GM21825 (cell line): Measurements from ENCODE around the gene DIO3.
"Not testable (repeated sequence)": the region's sequence is repeated elsewhere in the genome, so short reads cannot be mapped to it uniquely, and the experiment has no call there.

Experiments used
- ATAC-seq: cut with Tn5 transposase; IDR thresholded peaks from one replicate; pipeline ENCODE4 v1.9.1; 2021; ENCODE audit warnings: mild to moderate bottlenecking, moderate library complexity; ENCODE audit not compliant: unreplicated experiment

The DIO3 gene

DNA sequence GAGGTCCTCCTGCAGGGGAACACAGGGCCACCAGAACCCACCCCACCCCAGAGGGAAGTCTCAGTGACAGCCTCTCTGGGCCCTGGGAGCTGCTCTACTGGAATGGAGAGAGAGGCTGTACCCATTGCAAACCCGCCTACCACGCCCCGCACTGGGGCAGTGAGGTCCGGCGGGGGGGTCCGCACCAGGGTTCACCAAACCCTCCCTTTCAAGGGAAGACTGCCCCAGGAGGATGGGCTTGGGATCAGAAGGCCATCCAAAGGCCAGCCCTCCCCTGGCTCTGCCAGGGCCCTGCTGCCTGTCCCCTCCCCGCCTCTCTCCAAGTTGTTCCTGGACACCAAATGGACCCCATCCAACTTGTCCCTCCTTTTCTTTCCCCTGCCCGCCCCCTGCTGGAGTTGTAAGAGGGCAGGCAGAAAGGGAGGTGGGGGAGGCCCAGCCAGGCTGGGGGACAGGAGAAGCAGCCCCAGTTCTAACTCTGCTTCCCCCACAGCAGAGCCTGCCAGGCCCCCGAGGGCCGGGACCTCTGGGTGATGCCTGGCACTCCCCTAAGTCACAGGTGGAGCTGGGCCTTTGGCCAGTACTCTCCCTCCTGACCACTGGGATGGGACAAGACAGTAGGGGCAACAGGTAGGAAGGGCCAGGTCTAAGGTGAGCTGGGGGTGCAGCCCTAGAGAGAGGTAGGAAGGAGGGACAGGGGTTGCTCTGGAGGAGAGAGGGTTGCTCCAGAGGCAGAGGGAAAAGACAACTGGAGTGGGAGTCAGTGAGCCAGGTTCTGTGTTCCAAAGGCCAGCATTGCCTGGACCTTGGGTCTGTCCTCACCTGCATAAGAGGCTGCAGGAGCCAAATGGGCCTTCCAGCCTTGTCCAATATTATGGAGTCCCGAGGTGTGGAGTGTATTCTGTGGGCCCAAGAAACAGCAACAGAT is 3.2 kb upstream of the DIO3 start:
- ATAC-seq, result no peak

GRCh38 chr14:101558739-101559240 is 2.5 kb upstream of the DIO3 start:
- no peak for ATAC-seq

DNA sequence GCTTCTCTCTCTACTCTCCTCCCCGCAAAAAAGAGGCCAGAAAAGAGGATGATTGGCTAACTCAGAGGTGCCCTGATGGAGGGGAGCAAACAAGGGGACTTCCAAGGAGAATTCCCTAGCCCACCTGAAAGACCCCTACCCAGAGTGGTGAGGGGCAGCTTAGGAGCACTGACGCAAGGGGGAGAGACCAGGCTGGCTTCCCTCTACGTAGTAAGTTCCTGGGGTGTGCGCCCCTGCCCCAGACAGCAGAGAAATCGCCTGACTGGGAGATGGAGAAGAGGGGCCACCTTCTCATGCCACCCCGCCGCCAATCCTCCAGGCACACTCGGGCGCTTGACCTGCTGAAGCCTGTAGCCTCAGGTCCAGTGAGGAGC is 2.1 kb upstream of the DIO3 start:
- ATAC-seq, result no peak

- no peak for ATAC-seq
These were observed 1.4 kb upstream of the DIO3 start for GRCh38 chr14:101559624-101560533.

GRCh38 chr14:101560534-101561113 is 671 bp upstream of the DIO3 start:
- no peak for ATAC-seq

DNA sequence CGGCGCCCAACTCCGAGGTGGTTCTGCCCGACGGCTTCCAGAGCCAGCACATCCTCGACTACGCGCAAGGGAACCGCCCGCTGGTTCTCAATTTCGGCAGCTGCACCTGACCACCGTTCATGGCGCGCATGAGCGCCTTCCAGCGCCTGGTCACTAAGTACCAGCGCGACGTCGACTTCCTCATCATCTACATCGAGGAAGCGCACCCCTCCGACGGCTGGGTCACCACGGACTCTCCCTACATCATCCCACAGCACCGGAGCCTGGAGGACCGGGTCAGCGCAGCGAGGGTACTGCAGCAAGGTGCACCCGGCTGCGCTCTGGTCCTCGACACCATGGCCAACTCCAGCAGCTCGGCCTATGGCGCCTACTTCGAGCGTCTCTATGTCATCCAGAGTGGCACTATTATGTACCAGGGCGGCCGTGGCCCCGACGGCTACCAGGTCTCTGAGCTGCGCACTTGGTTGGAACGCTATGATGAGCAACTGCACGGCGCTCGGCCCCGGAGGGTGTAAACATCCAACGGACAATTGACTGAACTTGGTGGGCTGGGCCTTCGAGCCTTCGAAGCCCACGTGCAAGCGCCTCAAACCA is 699 bp downstream of the DIO3 start:
- no peak for ATAC-seq

DNA sequence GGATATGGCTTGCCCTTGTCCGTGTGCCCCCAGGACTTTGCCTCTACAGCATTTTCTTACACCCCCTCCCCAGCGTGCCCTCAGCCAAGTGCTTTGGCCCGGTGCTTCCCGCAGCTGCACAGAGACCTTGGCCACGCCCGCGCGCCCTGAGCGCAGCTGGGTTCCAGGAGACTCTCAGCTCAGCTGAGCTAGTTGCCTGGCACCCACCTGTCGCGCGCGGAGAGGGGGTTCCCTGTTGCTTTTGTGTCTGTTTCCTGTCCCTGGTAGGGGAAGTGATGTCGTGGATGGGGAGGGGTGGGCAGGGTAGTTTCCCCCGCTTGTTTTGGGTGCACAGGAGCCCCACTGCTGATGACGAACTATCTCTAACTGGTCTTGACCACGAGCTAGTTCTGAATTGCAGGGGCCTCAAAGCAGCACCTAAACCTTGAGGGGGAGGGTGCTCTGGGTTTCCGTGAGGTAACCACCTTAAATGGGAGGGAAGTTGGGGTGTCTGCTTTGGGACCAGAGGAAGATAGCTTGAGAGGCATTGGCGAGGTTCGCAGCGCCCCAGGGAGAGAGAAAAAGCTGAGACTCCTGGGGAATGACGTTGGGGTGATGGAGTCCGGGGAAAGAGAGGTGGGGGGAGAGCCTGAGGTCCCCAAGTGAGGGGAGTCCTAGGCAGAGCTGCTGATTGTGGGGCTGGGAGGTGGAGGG is 1.5 kb downstream of the DIO3 start:
- ATAC-seq, result no peak

DNA sequence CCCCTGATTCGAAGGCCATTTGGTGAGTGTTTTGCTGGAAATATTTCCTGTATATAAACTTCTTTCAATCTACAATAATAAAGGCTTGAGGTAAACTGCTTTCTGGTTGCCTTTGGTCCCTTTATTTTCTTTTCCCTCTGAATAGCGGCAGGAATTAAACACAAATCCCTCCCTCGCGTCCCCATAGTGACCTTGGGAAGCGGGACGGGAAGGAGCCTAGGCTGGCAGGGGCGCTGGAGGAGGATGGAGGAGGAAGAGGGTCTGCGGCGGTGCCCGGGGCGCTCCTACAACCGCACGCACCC is 2.0 kb downstream of the DIO3 start:
- ATAC-seq, result no peak

DNA sequence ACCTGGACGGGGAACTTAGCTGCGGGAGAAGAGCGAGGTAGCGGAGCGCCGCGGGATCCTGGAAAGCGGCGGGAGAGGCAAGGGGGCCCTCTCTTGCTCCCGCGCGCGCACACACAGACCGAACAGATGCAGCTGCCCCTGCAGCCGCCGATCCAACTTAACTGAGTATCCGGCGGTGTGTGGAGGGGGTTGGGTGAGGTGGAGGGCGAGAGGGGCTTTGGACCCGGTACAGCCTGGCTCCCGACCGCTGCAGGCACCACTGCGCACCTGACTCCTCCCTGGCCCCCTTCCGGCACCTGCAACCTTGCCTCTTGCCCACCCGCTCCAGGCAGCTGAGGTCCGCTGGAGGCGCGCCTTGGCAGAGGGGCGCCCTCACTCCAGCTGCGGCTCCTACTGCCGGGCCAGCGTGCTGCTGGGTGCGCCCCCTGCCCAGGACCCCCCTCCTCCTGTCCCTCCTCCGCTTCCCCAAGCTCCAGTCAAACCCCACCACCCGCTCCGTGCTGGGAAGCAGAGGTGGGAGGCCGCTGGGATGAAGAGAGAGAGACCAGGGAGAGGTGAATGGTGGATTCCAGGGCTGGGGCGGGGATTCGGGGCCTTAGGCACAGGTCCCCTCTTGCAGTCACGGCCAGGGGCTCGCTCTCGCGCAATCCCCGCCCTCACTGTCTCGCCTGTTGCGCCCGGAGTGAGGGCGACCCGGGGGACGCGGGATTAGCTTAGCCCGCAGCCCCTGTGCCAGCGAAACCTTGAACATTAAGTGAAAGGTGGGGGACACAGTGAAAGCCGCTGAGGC is 2.6 kb downstream of the DIO3 start:
- ATAC-seq, result no peak

- no peak for ATAC-seq
These were observed 3.1 kb downstream of the DIO3 start for GRCh38 chr14:101564444-101564776.

- no peak for ATAC-seq
These were observed 3.8 kb downstream of the DIO3 start for GRCh38 chr14:101564819-101565698.

GRCh38 chr14:101567252-101567651 is 6.0 kb downstream of the DIO3 start:
- ATAC-seq, result no peak

DNA sequence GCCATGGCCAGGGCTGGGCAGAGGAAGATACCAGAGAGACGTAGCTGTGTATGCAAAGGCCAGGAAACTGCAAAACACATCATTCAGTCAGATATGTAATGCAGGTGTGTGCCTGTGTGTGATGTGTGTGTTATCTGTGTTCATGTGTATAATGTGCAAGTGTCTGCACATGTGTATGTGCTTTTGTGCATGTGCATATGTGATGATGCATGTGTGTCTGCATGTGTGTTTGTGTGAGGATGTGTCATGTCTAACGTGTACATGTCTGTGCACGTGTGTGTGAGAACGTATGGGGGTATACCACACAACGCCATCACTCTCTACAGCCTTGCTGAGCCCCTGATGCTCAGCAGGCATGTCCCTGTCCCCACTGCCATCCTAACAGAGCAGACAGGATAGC is 9.7 kb downstream of the DIO3 start:
- ATAC-seq, result no peak

DNA sequence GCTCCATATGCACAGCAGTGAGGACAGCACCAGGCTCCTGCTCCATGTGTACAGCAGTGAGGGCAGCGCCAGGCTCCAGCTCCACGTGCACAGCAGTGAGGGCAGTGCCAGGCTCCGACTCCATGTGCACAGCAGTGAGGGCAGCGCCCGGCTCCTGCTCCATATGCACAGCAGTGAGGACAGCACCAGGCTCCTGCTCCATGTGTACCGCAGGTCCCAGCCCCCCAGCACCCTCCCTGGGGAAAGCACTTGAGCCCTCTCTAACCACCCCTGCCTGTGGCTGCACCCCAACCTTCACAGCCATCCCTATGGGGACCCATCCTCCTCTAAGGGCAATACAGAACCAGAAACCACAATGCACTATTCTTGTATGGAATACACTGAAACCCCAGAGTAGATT is 11.2 kb downstream of the DIO3 start:
- ATAC-seq, result not testable (repeated sequence)

GRCh38 chr14:101573289-101573688 is 12.0 kb downstream of the DIO3 start:
- no peak for ATAC-seq

- no peak for ATAC-seq
These were observed 14.3 kb downstream of the DIO3 start for GRCh38 chr14:101575581-101575980.

- ATAC-seq, result no peak
These were observed 16.1 kb downstream of the DIO3 start for GRCh38 chr14:101577221-101577909.

DNA sequence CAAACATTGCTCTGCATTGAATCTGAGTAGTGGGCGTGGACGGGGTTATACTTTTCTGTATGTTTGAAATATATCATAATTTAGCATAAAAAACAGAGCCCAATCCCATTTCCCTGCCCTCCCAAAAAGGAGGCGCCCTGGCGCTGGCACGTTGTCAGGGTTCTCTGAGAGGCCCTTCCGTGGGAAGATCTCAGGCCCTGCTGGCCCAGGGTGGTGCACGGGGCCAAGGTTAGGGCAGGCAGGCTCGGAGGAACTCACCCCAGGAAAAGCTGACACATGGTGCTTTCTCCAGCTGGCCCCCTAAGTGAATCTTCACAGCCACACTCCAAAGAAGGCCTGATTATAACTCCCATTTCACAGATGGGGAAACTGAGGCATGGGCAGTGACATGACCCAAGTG is 17.2 kb downstream of the DIO3 start:
- ATAC-seq, result no peak
